HEK293 (cell line): ENCODE measurements around the gene CDC42BPA.

Source experiments
- CTCF ChIP-seq: fragments of 450-650 bp; formaldehyde crosslinking; IDR thresholded peaks from 2 replicates; pipeline ENCODE4 v1.5.1; 2016; ENCODE audit warnings: missing biosample characterization, missing genetic modification characterization
- KLF16 ChIP-seq: fragments of 450-650 bp; formaldehyde crosslinking; IDR thresholded peaks from 2 replicates; pipeline ENCODE4 v1.5.1; 2017; ENCODE audit warnings: missing biosample characterization, missing genetic modification characterization
- REST ChIP-seq: fragments of 450-650 bp; formaldehyde crosslinking; IDR thresholded peaks from 2 replicates; pipeline ENCODE4 v1.5.1; 2016; ENCODE audit warnings: missing biosample characterization, missing genetic modification characterization
- SP7 ChIP-seq: fragments of 450-650 bp; formaldehyde crosslinking; IDR thresholded peaks from 2 replicates; pipeline ENCODE4 v1.5.1; 2016; ENCODE audit warnings: missing biosample characterization, missing genetic modification characterization
- ZBTB8A ChIP-seq: fragments of 450-650 bp; formaldehyde crosslinking; IDR thresholded peaks from 2 replicates; pipeline ENCODE4 v1.5.1; 2016; ENCODE audit warnings: missing biosample characterization, missing genetic modification characterization
- ZNF18 ChIP-seq: fragments of 450-650 bp; formaldehyde crosslinking; IDR thresholded peaks from 2 replicates; pipeline ENCODE4 v1.5.1; 2016; ENCODE audit warnings: missing biosample characterization, missing genetic modification characterization
- ZNF239 ChIP-seq: fragments of 450-650 bp; formaldehyde crosslinking; IDR thresholded peaks from 2 replicates; pipeline ENCODE4 v1.5.1; 2016; ENCODE audit warnings: missing biosample characterization, missing genetic modification characterization
- ZNF302 ChIP-seq: fragments of 450-650 bp; formaldehyde crosslinking; IDR thresholded peaks from 2 replicates; pipeline ENCODE4 v1.5.1; 2016; ENCODE audit warnings: missing biosample characterization, missing genetic modification characterization, low read depth
- ZNF660 ChIP-seq: fragments of 450-650 bp; IDR thresholded peaks from 2 replicates; pipeline ENCODE4 v1.5.1; 2018; ENCODE audit warnings: missing biosample characterization, mild to moderate bottlenecking, missing genetic modification characterization
- TF ChIP-seq, protein P1 (sequence below): fragments of 450-650 bp; formaldehyde crosslinking; IDR thresholded peaks from 2 replicates; pipeline ENCODE4 v1.5.1; 2016; ENCODE audit warnings: missing biosample characterization, missing genetic modification characterization
- TF ChIP-seq, protein P2 (sequence below): fragments of 450-650 bp; formaldehyde crosslinking; IDR thresholded peaks from 2 replicates; pipeline ENCODE4 v1.5.1; 2016; ENCODE audit warnings: missing biosample characterization, missing genetic modification characterization, low read depth

- TF ChIP-seq, protein P1, sequence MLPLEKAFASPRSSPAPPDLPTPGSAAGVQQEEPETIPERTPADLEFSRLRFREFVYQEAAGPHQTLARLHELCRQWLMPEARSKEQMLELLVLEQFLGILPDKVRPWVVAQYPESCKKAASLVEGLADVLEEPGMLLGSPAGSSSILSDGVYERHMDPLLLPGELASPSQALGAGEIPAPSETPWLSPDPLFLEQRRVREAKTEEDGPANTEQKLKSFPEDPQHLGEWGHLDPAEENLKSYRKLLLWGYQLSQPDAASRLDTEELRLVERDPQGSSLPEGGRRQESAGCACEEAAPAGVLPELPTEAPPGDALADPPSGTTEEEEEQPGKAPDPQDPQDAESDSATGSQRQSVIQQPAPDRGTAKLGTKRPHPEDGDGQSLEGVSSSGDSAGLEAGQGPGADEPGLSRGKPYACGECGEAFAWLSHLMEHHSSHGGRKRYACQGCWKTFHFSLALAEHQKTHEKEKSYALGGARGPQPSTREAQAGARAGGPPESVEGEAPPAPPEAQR (tag by site-specific recombination), result no peak
- TF ChIP-seq REST, result no peak
- no peak for TF ChIP-seq CTCF
- TF ChIP-seq ZNF302 (tag by site-specific recombination), result no peak
- no peak for TF ChIP-seq SP7 (tag by site-specific recombination)
- TF ChIP-seq ZNF239 (tag by site-specific recombination), result no peak
- TF ChIP-seq ZBTB8A (tag by site-specific recombination), result no peak
- TF ChIP-seq KLF16 (tag by site-specific recombination), result no peak
- TF ChIP-seq, protein P2, sequence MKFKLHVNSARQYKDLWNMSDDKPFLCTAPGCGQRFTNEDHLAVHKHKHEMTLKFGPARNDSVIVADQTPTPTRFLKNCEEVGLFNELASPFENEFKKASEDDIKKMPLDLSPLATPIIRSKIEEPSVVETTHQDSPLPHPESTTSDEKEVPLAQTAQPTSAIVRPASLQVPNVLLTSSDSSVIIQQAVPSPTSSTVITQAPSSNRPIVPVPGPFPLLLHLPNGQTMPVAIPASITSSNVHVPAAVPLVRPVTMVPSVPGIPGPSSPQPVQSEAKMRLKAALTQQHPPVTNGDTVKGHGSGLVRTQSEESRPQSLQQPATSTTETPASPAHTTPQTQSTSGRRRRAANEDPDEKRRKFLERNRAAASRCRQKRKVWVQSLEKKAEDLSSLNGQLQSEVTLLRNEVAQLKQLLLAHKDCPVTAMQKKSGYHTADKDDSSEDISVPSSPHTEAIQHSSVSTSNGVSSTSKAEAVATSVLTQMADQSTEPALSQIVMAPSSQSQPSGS (tag by site-specific recombination), result no peak
- TF ChIP-seq ZNF18 (tag by site-specific recombination), result no peak
- TF ChIP-seq ZNF660 (tag by site-specific recombination), result no peak
Observed at GRCh38 chr1:227281371-227281770, 36.9 kb downstream of the CDC42BPA start.
